GM12878 (cell line): Measurements from ENCODE around the gene METTL16. TPM values are rescaled to one million over a fixed set of nuclear protein-coding genes. Genes with fewer than 3 reads are reported as not detected.

Experiments
- BCL11A ChIP-seq: IDR thresholded peaks from 2 replicates; pipeline ENCODE4 v1.6.1; 2011; ENCODE audit warnings: low read depth, low read length
- CHD2 ChIP-seq: IDR thresholded peaks from 2 replicates; pipeline ENCODE4 v1.6.1; 2011; ENCODE audit warnings: low read depth, low read length, improper control_type of control experiment, borderline replicate concordance
- CREM ChIP-seq: IDR thresholded peaks from 2 replicates; pipeline ENCODE4 v1.6.1; 2014; ENCODE audit warnings: antibody characterized with exemption, low read depth
- ESRRA ChIP-seq: IDR thresholded peaks from 2 replicates; pipeline ENCODE4 v1.6.1; 2012; ENCODE audit warnings: mild to moderate bottlenecking, low read length, improper control_type of control experiment
- IRF4 ChIP-seq: IDR thresholded peaks from 2 replicates; pipeline ENCODE4 v1.6.1; 2011; ENCODE audit warnings: low read depth, low read length
- MEF2B ChIP-seq: fragments of 450-650 bp; IDR thresholded peaks from 2 replicates; pipeline ENCODE4 v1.6.1; 2018; ENCODE audit warnings: mild to moderate bottlenecking, moderate library complexity; ENCODE audit not compliant: partially characterized antibody, poor library complexity, severe bottlenecking
- MYB ChIP-seq: fragments of 150-350 bp; IDR thresholded peaks from 2 replicates; pipeline ENCODE4 v1.6.1; 2014; ENCODE audit warnings: mild to moderate bottlenecking, low read depth, low read length, borderline replicate concordance
- NR2C1 ChIP-seq: fragments of 450-650 bp; IDR thresholded peaks from 2 replicates; pipeline ENCODE4 v1.6.1; 2017; ENCODE audit warnings: antibody characterized with exemption, mild to moderate bottlenecking, moderate library complexity
- RBBP5 ChIP-seq: fragments of 200-600 bp; sonication (generic); conservative IDR thresholded peaks from 2 replicates; pipeline ENCODE4 v1.6.1; 2016
- SREBF1 ChIP-seq: IDR thresholded peaks from 2 replicates; pipeline ENCODE4 v1.6.1; 2012; ENCODE audit warnings: mild to moderate bottlenecking, low read length
- polyA plus RNA-seq, 11 experiments: library from polyadenylated mRNA; depleted of rRNA in 4 of 11; unstranded in 6 of 11; stranded (reverse) in 5 of 11; fragments of >200 nt; fragmentation: Nextera tagmentation in 4 of 11; fragmentation: Illumina TruSeq in 1 of 11; extraction: Ambion mirVana in 4 of 11; extraction: Trizol in 1 of 11; gene quantifications; 1 replicate in 1 of 11; 2 replicates in 10 of 11; pipeline versions ENCODE4 v1.2.1 to v1.2.3, GENCODE V29; 2011 to 2016; ENCODE audit warnings: inconsistent platforms in 2 of 11, missing spikeins in 2 of 11, low read depth in 1 of 11
- total RNA-seq, 4 experiments: library from RNA; depleted of rRNA in 3 of 4; stranded (reverse); fragments of >200 nt in 3 of 4; fragmentation: Illumina TruSeq in 1 of 4; extraction: Trizol in 1 of 4; gene quantifications; 2 replicates each; pipeline versions ENCODE4 v1.2.1 to v1.2.3, GENCODE V29; 2013 to 2021
- TF ChIP-seq, protein P1 (sequence below): IDR thresholded peaks from 2 replicates; pipeline ENCODE4 v1.6.1; 2011; ENCODE audit warnings: low read depth, low read length, improper control_type of control experiment, borderline replicate concordance
- TF ChIP-seq, protein P2 (sequence below), 3 experiments: IDR thresholded peaks in 2 of 3; conservative IDR thresholded peaks in 1 of 3; 2 replicates each; pipeline ENCODE4 v1.5.1; 2011; ENCODE audit warnings: low read depth in 3 of 3, low read length in 3 of 3, mild to moderate bottlenecking in 3 of 3, control low read depth in 2 of 3, moderate library complexity in 2 of 3, inconsistent platforms in 1 of 3, mixed read lengths in 1 of 3; ENCODE audit not compliant: control insufficient read depth in 2 of 3, insufficient read depth in 1 of 3; ENCODE audit errors: extremely low read depth in 1 of 3
- TF ChIP-seq, protein P3 (sequence below): IDR thresholded peaks from 2 replicates; pipeline ENCODE4 v1.6.1; 2011; ENCODE audit warnings: low read depth, mild to moderate bottlenecking, low read length, moderate library complexity, borderline replicate concordance; ENCODE audit errors: extremely low read depth
- TF ChIP-seq, protein P4 (sequence below): fragments of 450-650 bp; IDR thresholded peaks from 2 replicates; pipeline ENCODE4 v1.6.1; 2017; ENCODE audit warnings: mild to moderate bottlenecking, low read depth, inconsistent platforms; ENCODE audit not compliant: poor library complexity, severe bottlenecking
- TF ChIP-seq, protein P5 (sequence below): IDR thresholded peaks from 2 replicates; pipeline ENCODE4 v1.6.1; 2012; ENCODE audit warnings: low read depth, low read length, improper control_type of control experiment
- TF ChIP-seq, protein P6 (sequence below): IDR thresholded peaks from 2 replicates; pipeline ENCODE4 v1.6.1; 2011; ENCODE audit warnings: borderline replicate concordance, low read depth, mild to moderate bottlenecking, moderate library complexity, low read length; ENCODE audit not compliant: insufficient read depth, poor library complexity, severe bottlenecking
- TF ChIP-seq, protein P7 (sequence below): fragments of 450-650 bp; IDR thresholded peaks from 2 replicates; pipeline ENCODE4 v1.6.1; 2017; ENCODE audit warnings: mild to moderate bottlenecking
- TF ChIP-seq, protein P8 (sequence below): IDR thresholded peaks from 2 replicates; pipeline ENCODE4 v1.6.1; 2012; ENCODE audit warnings: low read length, inconsistent platforms

Gene METTL16
- total and polyA plus RNA-seq, 10 of the 15 experiments (the other 5 are each of a cell fraction or from before 2014, with no cell fraction given), result 15.6 to 34.3 (median 23.7) TPM

DNA sequence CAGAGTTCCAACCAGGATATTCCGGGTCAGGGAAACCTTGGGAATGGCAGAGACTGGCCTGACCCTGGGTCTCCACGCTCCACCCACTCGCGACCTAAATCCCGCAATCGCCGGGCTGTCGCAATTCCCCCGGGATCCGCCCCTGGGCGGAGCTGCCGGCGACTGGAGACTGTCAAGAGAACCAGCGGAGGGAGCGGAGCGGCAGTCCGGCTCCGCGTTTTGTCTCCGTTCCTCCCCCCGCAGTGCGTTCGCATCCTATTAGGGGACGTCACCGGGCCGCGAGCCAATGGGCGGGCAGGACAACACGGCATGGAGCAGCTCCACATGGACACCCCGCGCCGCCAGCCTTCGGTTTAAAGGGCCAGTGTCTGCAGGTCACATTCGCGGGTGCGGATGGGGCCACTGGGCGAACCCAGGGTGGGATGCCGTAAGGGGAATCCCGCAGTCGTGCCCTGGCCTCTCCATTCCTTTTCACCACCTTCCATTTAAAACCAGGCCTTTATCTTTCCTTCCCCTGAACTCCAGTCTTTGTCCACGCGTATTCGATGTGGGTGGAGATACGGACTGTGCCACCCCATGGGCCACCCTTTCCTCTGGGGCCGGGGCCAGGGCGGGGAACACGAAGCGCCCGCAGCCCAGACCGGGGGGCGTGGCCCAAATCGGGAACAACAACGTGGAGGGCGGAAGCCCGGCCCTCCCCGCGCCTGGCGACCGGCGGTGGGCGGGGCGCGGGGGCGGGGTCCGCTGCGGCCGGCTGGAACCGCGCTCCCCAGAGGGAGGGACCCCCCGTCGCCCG lies 110.1 kb downstream of the METTL16 start (continued):
- TF ChIP-seq, protein P1, sequence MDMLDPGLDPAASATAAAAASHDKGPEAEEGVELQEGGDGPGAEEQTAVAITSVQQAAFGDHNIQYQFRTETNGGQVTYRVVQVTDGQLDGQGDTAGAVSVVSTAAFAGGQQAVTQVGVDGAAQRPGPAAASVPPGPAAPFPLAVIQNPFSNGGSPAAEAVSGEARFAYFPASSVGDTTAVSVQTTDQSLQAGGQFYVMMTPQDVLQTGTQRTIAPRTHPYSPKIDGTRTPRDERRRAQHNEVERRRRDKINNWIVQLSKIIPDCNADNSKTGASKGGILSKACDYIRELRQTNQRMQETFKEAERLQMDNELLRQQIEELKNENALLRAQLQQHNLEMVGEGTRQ, result no peak
- TF ChIP-seq NR2C1 (no peak; the same call in 1 of the 2 replicates), IRF4 (no peak), MYB (no peak), CREM (peak; percentile 94), CHD2 (peak; percentile 80; the same call in 1 of the 2 replicates), RBBP5 (no peak), MEF2B (peak; percentile 94), ESRRA (no peak), BCL11A (0 out of 2 replicates have a peak, but pooled peaks have one; percentile 4), SREBF1 (no peak; the same call in 1 of the 2 replicates)
- TF ChIP-seq, protein P2, sequence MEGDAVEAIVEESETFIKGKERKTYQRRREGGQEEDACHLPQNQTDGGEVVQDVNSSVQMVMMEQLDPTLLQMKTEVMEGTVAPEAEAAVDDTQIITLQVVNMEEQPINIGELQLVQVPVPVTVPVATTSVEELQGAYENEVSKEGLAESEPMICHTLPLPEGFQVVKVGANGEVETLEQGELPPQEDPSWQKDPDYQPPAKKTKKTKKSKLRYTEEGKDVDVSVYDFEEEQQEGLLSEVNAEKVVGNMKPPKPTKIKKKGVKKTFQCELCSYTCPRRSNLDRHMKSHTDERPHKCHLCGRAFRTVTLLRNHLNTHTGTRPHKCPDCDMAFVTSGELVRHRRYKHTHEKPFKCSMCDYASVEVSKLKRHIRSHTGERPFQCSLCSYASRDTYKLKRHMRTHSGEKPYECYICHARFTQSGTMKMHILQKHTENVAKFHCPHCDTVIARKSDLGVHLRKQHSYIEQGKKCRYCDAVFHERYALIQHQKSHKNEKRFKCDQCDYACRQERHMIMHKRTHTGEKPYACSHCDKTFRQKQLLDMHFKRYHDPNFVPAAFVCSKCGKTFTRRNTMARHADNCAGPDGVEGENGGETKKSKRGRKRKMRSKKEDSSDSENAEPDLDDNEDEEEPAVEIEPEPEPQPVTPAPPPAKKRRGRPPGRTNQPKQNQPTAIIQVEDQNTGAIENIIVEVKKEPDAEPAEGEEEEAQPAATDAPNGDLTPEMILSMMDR (IDR thresholded peaks at IDR 0.05 in 2 of 3, conservative IDR thresholded peaks at IDR 0.05 in 1 of 3; ENCODE audit: control insufficient read depth in 2 of 3, extremely low read depth in 1 of 3, insufficient read depth in 1 of 3, low read depth in 3 of 3, low read length in 3 of 3), result no peak
- TF ChIP-seq, protein P3, sequence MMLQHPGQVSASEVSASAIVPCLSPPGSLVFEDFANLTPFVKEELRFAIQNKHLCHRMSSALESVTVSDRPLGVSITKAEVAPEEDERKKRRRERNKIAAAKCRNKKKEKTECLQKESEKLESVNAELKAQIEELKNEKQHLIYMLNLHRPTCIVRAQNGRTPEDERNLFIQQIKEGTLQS, result no peak
- TF ChIP-seq, protein P4, sequence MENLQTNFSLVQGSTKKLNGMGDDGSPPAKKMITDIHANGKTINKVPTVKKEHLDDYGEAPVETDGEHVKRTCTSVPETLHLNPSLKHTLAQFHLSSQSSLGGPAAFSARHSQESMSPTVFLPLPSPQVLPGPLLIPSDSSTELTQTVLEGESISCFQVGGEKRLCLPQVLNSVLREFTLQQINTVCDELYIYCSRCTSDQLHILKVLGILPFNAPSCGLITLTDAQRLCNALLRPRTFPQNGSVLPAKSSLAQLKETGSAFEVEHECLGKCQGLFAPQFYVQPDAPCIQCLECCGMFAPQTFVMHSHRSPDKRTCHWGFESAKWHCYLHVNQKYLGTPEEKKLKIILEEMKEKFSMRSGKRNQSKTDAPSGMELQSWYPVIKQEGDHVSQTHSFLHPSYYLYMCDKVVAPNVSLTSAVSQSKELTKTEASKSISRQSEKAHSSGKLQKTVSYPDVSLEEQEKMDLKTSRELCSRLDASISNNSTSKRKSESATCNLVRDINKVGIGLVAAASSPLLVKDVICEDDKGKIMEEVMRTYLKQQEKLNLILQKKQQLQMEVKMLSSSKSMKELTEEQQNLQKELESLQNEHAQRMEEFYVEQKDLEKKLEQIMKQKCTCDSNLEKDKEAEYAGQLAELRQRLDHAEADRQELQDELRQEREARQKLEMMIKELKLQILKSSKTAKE, result no peak
- TF ChIP-seq, protein P5, sequence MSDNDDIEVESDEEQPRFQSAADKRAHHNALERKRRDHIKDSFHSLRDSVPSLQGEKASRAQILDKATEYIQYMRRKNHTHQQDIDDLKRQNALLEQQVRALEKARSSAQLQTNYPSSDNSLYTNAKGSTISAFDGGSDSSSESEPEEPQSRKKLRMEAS, result peak; percentile 99
- TF ChIP-seq, protein P6, sequence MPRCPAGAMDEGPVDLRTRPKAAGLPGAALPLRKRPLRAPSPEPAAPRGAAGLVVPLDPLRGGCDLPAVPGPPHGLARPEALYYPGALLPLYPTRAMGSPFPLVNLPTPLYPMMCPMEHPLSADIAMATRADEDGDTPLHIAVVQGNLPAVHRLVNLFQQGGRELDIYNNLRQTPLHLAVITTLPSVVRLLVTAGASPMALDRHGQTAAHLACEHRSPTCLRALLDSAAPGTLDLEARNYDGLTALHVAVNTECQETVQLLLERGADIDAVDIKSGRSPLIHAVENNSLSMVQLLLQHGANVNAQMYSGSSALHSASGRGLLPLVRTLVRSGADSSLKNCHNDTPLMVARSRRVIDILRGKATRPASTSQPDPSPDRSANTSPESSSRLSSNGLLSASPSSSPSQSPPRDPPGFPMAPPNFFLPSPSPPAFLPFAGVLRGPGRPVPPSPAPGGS, result no peak
- TF ChIP-seq, protein P7, sequence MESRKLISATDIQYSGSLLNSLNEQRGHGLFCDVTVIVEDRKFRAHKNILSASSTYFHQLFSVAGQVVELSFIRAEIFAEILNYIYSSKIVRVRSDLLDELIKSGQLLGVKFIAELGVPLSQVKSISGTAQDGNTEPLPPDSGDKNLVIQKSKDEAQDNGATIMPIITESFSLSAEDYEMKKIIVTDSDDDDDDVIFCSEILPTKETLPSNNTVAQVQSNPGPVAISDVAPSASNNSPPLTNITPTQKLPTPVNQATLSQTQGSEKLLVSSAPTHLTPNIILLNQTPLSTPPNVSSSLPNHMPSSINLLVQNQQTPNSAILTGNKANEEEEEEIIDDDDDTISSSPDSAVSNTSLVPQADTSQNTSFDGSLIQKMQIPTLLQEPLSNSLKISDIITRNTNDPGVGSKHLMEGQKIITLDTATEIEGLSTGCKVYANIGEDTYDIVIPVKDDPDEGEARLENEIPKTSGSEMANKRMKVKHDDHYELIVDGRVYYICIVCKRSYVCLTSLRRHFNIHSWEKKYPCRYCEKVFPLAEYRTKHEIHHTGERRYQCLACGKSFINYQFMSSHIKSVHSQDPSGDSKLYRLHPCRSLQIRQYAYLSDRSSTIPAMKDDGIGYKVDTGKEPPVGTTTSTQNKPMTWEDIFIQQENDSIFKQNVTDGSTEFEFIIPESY, result no peak
- TF ChIP-seq, protein P8, sequence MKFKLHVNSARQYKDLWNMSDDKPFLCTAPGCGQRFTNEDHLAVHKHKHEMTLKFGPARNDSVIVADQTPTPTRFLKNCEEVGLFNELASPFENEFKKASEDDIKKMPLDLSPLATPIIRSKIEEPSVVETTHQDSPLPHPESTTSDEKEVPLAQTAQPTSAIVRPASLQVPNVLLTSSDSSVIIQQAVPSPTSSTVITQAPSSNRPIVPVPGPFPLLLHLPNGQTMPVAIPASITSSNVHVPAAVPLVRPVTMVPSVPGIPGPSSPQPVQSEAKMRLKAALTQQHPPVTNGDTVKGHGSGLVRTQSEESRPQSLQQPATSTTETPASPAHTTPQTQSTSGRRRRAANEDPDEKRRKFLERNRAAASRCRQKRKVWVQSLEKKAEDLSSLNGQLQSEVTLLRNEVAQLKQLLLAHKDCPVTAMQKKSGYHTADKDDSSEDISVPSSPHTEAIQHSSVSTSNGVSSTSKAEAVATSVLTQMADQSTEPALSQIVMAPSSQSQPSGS, result no peak
